ENCODE measurements around the gene TSPO2.

TSPO2 gene

DNA sequence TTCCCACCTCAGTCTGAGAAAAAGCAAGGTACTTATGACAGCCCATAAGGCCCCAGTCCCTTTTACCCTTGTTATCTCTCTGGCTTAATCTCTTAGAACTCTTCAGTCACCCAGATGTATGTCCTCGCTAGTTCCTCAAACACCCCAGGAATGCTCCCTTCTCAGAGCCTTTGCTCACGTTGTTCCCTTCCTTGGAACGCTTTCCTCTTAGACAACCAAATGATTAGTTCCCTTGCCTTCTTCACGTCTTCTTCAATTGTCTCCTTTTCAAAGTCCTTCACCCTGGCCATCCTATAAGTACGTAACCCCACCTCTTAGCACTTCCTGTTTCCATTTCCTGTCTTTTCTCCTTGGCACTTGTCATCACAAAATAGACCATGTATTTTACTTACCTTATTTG is 9.6 kb downstream of the TSPO2 start:
- no peak for DNase-seq

DNA sequence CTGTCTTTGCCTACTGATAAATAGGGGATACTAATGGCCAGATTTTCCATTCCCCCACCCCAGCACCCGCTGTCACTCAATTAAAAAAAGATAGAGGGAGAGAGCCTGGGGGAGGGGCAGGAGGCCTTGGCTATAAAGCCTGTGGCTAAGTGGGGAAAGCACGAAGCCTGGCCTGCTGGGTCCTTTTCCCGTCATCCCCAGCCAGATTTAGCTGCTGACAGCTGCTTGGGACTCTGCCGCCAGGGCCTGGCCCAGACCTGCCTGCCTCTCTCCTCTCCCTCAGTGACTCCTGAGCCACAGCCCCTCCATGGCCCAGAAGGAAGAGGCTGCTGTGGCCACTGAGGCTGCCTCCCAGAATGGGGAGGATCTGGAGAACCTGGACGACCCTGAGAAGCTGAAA is 10.8 kb downstream of the TSPO2 start, which contains the start of gene APOBEC2:
Gene APOBEC2, plus strand, starts transcription at position 162 of the 400 bp plus-strand sequence. Its CDS starts 146 bp downstream, at position 308.
- no peak for DNase-seq

DNA sequence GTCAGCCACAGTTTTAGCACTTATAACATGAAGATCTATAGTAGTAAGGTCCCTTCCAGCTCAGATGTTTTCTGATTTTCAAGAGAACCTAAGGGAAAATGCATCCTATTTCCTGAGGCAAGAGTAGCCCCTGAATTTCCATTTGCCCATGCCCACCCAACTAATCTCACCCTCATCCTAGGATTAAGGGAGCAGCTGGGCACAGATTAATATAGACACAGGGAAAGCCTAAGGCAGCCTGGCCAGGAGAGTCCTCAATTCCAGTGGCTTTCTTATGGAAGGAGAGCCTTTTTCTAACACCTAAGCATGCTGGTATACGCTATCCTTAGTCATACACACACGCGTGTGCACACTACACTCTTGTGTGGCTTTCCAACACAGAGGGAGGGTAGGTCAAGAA is 12.2 kb downstream of the TSPO2 start:
- no peak for DNase-seq

DNA sequence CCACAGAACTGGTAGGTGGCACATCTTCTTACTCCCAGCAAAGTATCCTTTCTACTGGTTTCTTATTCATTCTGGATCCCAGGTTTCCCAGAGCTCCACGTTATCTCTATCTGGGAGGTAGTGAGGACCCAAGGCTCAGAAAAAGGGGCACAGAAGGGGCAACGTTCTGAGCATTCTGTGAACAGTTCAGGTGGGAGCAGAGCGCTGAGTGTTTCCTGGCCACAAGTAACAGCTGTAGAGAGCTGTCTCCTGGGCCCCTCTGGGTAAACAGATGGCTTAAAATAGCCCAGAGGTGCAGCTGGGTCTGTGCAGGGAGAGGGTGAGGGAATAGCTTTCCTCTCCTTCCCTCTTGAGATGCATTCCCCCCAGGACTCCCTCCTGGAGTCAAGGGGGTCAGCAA is 12.9 kb downstream of the TSPO2 start:
- no peak for DNase-seq

DNA sequence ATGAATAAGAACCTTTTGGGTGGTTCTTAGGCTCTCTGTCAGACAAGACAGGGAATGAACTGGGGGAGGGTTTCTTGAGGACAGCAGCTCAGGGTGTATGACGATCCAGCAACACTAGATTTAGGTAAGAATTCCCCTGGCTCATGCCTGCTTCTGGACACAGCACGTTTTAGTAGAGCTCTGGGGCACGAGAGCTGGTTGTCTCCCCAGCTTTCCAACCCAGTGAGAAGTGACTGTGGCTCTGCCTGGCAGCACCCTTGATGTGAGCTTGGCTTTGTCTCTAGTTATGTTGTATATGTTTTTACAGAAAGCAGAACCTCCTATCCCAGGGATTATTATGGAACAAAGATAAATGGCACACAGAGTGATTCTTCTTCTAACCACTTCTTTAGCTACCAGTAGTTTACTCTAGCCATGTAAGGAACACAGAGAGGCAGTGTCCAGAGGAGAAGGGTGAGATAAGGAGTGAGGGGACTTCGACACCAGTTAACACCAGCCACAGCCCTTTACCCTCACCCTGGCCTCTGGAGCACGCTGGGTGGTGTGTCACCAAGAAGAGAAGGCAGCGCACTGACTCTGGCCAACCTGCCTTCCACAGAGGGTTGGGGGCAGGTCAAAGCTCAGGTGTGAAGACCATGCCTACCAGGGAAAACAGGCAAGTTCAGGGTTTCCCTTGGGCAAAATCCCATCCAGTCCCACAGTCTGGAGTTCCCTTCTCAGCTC is 14.7 kb downstream of the TSPO2 start:
- no peak for DNase-seq

DNA sequence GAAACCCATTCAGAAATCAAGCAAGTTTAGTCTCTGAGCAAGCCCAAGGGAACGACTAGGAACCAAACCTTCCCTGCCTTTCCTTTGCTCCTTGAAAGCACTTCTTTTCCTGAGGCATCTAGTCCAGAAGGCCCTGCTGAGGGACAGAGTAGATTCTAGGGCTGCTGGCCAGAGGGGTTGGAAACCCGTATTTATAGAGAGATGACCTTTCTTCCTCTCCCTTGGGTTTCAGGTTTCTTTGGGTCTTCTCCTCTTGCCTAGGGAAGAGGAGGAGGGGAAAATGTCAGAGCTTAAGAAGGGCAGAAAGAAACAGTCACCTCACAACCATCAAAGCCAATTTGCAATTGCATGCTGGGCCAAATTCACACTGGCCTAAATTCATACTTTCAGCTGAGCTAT is 16.5 kb downstream of the TSPO2 start:
- no peak for DNase-seq

DNA sequence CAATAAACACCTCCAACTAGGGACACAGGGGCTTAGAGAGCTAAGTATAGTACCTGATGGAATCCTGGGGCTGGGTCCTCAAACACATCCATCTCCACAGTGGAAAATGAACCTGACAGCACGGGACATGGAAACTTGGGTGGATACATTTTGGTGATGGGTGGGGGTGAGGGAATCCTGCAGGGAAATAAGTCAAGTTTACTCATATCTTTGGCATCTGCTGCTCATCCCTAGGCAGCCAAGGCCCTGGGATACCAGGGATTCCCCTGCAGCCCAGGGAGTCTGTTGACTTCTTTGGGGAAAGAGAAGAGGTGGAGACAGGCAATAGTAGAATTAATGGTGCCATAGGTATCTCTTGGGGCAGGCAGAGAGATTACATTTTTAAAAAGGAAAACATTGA is 17.3 kb downstream of the TSPO2 start:
- no peak for DNase-seq

DNA sequence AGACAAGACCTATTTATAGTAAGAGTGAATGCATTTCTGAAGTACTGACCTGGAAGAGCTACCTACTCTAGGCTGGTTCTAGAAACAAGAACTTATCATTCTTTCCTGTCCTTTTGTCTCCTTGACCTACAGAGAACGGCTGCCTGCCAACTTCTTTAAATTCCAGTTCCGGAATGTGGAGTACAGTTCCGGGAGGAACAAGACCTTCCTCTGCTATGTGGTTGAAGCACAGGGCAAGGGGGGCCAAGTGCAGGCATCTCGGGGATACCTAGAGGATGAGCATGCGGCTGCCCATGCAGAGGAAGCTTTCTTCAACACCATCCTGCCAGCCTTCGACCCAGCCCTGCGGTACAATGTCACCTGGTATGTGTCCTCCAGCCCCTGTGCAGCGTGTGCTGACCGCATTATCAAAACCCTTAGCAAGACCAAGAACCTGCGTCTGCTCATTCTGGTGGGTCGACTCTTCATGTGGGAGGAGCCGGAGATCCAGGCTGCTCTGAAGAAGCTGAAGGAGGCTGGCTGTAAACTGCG is 19.0 kb downstream of the TSPO2 start:
- DNase-seq, result no peak

DNA sequence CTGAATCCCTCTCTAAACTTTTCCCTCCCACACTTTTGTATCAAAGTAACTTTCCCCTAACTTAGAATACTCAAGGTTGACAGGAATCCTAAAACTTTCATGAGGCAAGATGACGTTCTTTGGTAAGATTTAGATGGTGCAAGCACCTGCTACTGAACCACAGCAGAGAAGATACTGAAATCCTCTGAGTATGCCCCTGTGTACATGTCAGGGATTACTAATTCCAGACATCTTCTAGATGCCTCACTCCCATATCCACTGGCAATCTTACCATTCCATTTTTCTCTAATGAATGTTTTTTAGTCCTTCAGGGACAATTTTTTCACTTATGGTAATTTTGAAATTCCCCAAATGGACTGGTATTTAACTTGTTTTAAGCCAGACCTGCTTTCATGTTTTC is 19.8 kb downstream of the TSPO2 start:
- no peak for DNase-seq

DNA sequence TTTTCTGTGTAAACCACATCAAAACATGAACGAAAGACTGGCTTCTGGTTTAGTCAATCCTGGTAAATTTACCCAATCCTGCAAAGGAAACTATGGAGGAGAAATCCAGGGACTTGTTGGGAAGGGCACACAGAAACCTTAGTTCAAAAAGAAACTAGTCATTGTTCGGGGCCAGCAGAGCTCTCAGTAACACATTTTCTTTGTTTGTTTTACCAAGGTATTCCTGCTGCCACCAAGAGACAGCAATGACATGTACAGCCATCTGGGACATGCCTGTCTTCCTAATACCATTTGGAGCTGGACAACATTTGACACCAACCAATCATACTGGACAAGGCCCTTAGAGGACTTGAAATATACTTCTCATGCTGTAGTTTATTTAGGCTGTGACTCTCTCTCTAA is 21.6 kb downstream of the TSPO2 start:
- DNase-seq, result no peak

DNA sequence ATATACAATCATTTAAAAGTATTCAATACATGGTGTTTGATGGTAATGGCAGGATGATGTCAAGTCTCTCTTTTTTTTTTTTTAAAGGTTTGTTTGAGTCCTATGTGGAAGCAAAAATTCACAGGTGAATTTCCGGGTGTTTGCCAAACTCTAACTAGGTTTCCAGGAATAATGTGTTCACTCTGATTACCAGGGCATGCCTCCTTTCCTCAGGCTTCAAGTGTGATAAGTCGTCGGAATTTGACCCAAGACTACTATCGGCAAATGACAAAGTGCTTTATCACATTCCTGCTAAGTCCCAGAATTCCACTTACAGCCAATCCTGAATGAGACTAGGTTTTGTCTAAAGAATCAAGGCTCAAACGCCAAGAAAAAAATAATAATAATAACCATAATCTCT is 22.6 kb downstream of the TSPO2 start:
- DNase-seq, result no peak

DNA sequence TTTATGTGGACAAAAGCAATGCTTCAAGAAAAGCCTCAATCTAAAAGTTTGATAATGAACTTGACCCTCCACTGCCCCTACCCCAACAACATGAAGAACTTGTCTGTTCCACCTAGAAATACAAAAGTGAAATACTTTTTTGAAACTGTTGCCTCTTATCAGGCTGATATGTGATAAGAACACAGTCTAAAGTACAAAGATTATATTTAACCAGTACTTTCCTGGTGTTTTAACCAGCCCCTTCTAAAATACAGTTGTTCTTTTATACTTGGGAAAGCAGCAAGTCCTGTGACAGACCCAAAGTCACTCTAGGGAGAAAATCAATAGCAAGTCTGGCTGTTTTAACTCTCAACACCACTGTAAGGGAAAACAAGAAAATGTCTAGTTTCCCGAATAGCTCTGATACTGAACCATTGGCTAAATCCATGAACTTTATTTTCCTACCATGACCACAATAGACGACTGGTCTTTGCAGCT is 23.3 kb downstream of the TSPO2 start:
- no peak for DNase-seq

DNA sequence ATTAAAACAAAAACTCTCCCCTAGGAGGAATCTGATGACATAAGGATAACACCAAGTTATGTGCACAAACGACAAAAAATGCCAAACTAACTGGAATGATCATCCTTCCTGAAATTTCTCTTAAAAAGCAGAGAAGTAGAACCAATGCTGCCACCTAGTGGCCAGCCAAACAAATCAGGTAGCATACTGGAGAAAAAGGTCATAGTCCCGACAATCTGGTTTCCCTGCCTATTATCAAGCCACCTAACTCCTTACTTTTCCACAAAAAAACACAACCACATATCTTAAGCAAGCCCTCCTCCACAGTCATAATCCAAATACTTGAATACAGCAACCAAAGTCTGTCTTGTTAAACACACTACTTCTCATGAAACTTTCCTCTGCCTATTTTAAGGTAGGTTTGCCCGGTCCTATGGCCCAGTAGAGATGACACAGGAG is 24.6 kb downstream of the TSPO2 start:
- peak; percentile 60 for DNase-seq

DNA sequence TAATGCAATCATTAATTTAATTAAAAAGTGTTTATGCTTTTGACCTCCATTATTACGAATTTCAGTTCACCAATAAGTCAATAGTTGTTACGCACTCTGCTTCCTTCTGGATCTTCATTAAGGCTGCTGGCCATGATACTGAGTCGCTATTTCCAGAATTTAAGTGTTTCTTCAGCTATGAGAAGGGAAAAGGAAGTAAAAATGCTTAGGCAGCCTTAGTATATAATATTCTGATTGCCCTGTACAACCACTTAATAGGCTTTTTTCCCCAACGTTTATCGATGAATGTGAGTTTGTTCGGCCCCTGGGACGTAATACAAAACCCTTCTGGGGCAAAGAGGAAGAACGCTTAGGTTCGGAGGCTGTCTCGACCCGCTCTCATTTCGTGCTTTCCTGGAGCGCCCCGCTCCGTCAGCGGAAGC is 29.2 kb downstream of the TSPO2 start:
- DNase-seq, result no peak

DNA sequence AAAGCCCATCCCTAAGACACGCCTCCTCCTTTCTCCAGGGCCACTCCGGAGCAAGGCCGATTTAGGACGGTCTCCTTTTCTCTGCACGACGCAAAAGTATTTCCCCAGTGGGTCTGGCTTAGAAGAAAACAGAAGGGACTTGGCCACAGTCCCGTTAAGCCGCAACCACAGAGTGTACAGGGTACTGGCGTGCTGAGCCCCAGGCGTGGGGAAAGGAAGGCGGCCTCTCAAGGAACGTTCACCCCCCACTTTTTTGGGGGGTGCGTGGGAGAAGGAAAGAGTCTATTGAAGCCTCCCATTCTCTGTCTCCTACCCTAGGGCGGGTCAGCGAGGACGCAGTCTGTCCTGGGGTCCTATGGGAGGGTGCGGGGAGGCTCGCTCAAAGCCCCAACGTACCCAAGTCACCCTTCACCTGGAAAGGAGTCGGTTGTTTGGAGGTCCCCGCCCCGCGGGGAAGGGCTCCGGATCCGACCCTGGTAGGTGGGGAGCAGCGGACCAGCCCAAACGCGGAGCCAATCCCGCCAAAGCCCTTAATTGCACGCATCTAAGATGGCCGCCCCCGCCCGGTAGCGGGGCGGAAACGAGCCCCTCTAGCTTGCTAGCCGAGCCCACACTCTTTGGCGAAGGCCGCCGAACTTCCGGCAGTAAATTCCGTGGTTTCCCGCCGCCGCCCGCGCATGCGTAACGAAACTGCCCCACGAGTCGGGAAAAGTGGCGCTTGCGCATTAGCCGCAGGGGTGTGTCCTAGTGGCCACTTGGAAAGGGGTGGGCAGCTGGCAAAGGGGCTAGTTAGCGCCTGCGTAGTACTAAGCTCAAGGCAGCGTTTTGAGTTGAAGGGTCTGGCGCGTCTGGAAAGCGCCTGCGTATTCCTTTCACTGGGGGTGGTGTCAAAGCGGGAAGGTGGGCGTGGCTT is 29.9 kb downstream of the TSPO2 start, which contains the start of gene OARD1:
Gene OARD1, minus strand, starts transcription at position 434 of the 913 bp plus-strand sequence. CDS start 722 bp downstream, outside the sequence.
- peak; percentile 99 for DNase-seq

DNA sequence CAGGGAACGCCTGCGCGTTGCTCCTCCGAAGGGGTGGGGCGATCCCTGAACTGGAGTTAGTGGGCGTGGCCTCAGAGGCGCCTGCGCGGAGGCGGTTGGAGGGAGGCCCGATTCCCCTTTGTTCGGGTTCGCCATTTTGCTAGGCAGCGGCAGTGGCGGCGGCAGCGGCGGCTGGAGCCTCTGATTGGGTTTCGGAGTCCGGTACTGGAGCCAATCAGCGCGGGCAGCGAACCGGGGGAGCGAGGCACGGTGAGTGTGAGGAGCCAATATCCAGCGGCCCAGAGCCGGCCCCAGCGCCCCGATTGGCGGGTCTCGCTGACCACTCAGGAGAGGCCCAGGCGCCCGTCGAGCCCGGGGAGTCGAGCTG is 30.6 kb downstream of the TSPO2 start, which contains the start of gene NFYA:
Gene NFYA, plus strand, starts transcription at position 139 of the 367 bp plus-strand sequence. CDS start 6,116 bp downstream, outside the sequence.
- DNase-seq, result peak; percentile 99

DNA sequence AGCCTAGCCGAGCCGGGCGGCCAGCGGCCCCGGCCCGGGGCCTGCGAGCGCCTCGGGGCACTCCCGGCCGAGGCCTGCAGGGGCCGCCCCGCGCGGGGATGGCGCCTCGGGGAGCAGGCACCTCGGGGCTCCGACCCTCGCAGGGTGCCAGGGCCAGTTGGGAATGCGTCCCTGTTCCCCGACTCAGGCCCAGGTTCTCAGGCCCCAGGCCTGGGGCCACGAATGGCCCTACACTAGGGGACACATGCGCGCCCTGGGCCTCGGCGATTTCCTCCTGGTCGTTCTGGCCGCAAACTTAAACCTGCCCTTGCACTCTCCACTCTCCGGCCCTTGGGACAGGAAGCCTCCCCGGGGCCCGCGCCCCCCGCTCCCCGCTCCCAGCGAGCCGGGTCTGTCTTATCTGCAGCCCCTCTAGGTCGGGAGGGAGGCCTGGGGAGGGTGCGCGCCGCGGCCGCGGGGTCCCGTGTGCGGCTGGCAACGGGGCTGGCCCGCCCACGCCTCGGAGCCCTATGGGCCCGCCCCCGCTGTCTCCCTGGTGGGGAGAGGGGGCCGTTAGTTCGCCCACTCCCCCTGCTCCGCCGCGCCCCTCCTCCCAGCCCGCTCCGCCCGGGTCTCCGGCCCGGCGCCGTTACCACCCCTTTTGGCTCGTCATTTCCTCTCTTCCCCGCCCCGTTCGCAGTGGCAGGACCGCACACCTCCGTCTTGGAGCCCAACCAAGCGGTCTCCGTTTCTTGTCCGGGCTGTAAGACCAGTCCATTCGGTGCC is 31.1 kb downstream of the TSPO2 start:
- DNase-seq, result peak; percentile 74

DNA sequence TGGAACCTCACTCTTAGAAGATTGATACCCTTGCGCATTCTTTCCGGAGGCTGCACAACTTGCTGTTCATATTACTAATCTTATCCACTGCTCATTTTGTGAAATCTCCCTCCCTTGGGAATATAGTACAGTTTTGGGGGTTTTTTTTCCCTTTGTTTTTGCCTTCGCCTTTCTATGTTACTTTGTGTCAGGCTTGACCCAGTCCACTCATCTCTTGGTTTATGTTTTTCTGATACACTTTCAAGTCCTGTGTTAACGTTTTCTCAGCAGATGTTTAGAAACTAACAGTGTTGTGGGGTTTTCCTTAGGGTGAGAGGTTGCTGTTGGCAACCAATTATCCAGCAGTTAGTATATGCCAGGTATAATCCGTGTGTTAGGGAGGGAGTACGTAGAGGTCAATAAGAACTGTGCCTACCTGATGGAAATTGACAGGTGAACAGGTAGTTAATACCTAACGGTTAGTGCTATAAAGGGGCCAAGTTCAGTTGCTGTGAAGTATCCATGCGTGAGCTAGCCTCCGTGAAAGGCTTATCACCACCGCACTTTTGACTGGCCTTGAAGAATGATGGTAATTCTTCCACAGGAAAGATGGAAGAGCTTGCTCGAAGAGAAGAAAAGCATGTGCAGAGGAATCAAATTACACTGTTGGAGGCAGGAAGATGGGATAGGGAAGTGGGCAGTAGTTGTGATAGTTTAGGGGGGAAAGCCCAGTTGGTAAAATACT is 31.9 kb downstream of the TSPO2 start:
- no peak for DNase-seq

DNA sequence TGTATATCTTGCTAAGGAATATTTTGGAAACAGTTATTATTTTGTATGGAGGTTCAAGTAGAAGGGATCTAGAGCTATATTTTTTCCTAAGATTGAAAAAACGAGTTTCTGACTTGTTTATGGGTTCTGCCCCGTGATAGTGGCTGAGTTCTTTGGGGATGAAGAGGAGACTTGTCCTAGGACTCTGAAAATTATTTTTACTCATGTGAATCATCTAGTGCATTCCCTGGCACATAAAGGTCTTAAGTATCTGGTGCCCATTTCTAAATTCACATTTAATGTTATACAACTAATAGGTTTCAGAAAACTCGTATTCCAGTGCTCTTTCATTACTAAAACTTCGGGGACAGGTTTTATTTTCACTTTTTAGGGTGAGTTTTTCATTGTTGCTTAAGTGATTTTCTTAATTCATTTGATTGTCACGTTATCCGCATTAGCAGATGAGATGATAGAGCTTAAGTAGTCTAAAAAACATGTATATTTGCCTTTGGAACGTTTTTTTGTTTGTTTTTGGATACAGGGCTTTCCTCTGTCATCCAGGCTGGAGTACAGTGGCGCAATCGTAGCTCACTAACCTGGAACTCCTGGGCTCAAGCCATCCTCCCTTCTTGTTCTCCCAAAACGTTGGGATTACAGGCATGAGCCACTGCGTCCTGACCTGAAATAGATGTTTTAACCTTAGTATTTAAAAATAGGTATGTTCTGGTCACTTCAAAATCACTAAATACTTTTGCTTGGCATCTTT is 32.6 kb downstream of the TSPO2 start:
- DNase-seq, result no peak

DNA sequence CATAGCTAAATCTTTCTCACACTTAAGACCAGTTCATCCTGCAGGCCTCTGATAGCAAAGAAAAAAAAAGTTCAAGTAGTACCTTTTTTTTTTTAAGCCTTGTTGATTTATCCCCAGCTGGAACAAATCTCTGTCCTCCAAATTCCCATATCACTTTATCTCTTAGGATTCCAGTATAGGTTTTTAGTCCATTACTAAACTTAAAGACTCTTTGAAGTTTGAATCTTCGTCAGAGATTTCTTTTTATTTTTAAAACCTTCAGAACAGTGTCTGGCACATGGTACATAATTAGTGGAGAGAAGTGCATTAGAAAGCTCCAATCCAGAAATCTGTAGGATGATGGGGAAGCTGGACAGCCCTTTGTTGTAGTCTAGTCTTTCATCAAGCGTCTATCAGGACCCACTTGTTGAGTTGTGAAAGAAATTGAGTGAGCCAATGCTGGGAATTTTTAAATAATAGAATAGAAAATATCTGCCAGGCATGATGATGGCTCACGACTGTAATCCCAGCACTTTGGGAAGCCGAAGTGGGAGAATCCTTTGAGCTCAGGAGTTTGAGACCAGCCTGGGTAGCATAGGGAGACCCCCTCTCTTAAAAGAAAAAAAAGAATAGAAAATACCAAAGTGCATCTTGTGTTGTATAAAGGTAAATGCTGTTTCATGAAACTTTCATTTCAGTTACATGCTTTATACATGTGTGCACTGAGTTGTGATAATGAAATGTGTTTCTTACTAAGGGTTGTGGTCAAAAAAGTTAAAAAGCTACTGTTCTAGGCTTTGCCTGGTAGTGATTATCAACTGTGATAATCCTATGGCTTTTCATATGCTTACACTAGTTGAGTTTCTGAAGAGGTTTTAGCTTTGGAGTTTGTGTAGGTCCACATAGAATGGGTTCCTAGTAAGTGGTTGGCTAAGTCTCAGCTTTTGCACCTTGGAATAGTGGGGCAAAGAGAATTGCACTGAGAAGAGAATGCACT is 33.7 kb downstream of the TSPO2 start:
- no peak for DNase-seq

Measured in stimulated activated CD4-positive, alpha-beta T cell treated with anti-CD3 and anti-CD28 coated beads, Interleukin-12 subunit alpha, Interleukin-12 subunit beta, amount 100 ng/mL, for 4 hours (primary cell).